ENCODE measurements around the gene FGFRL1.
A peak's percentile ranks its signal among the peaks of the same experiment; 100 is the strongest.

FGFRL1 gene

DNA sequence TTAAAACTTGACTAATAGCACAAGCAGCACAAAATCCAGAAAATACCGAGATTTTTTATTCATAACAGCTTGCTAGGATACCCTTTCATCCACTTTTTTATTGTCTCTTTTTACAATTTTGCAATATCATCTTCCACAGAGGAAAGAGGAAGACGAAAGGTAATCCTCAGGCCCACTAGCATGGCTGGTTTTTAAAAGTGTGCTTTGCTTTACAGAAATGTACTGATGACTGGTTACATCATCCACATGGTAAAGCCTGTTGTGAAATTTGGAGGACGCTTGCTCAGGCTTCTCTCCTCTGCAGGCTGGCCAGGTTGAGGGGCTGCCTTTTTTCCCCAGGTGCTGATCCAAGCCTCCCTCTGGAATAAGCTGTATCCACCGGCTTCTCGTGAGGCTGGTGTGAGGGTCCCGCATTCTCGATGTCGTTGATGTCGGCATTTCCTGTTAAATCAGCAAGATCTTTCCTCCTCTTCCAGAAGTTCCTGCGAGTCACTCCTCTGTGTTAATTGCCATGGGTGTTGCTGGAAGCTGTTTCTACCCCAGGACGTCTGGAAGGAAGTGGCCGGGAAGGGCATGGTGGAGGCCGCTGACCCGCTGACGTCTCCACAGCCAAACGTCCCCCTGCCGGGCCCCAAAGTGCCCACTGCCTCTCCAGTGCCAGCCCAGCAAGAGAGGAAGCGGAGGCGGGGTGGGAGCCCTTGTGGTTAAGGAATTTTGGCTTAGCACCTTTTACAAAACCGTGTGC is 32.3 kb upstream of the FGFRL1 start:
- TF ChIP-seq, protein P1, sequence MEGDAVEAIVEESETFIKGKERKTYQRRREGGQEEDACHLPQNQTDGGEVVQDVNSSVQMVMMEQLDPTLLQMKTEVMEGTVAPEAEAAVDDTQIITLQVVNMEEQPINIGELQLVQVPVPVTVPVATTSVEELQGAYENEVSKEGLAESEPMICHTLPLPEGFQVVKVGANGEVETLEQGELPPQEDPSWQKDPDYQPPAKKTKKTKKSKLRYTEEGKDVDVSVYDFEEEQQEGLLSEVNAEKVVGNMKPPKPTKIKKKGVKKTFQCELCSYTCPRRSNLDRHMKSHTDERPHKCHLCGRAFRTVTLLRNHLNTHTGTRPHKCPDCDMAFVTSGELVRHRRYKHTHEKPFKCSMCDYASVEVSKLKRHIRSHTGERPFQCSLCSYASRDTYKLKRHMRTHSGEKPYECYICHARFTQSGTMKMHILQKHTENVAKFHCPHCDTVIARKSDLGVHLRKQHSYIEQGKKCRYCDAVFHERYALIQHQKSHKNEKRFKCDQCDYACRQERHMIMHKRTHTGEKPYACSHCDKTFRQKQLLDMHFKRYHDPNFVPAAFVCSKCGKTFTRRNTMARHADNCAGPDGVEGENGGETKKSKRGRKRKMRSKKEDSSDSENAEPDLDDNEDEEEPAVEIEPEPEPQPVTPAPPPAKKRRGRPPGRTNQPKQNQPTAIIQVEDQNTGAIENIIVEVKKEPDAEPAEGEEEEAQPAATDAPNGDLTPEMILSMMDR (IDR thresholded peaks at IDR 0.05) = no peak
- Histone ChIP-seq H3K4me3 (no peak overlapping the region), H3K27ac (peak overlapping the region in 1 of 2 donors; percentile 25)
- DNase-seq (ENCODE audit: low spot score) = no peak

DNA sequence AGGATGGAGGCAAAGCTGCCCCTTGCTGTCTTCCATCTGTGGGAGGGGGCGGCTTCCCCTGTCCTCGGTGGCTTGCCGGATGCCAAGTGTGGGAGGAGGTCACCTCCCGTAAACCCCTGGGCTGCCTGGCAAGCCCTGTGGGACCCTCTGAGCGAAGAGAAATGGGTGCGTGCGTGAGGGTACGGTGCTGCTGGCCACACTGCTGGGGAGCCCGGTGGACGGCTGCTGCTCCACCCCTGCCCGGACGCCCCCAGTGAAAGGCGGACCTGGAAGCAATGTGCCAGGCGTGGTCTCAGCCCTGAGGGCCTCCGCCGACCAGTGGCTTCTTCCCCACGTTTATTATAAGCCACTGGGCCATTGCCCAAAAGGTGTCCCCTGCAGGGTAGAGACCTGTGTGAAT is 29.1 kb upstream of the FGFRL1 start:
- no peak overlapping the region for H3K4me3 ChIP-seq

DNA sequence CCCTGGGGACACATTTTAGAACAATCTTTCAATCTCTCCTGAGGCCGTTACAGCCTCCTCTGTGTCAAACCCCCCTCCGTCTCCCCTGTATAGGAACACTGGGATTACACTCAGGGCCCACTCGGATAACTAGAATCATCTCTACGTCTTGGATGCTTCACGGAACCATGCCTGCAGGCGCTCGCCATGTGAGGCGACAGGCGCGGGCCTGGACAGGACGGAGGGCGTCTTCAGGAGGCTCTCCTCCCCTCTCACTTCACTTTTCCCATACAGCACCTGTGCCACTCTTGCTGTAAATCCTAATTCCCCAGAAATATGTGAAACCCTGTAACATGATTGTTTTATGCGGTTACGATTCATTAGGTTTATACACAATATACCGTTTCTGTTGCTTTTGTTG is 28.6 kb upstream of the FGFRL1 start:
- no peak for DNase-seq (ENCODE audit: low spot score)
- TF ChIP-seq, protein P1 (IDR thresholded peaks at IDR 0.05) = no peak
- no peak overlapping the region for H3K4me3 ChIP-seq
- H3K27ac ChIP-seq = no peak overlapping the region

More for the DNA sequence above, 29.1 kb upstream of the FGFRL1 start:
- H3K27ac ChIP-seq = no peak overlapping the region
- no peak for DNase-seq (ENCODE audit: low spot score)
- TF ChIP-seq, protein P1 (IDR thresholded peaks at IDR 0.05) = no peak

DNA sequence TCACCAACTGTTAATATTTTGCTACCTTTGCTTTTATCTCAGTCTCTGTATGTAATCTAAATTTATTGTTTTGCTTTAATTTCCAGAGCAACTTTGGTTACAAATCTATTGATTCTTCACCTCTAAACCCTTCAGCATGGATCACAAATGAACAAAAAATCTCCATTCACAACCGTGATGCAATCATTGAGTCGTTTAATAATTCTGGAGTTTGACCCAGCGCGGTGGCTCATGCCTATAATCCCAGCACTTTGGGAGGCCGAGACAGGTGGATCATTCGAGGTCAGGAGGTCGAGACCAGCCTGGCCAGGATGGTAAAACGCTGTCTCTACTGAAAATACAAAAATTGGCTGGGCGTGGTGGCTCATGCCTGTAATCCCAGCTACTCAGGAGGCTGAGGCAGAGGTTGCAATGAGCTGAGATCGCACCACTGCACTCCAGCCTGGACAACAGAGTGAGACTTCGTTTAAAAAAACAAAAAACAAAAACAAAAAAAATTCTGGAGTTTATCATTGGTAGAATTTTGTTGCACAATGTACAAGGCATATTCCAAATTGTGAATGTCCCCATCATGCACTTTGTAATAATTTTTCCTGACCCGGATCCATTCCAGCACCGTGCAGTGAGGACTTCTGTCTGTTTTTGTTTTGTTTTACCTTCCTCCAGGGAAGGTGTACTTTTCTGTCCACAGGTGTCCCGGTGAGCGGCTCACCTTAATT is 26.9 kb upstream of the FGFRL1 start:
- Histone ChIP-seq H3K4me3 (peak overlapping the region; percentile 48), H3K27ac (no peak overlapping the region)
- DNase-seq (ENCODE audit: low spot score) = no peak
- TF ChIP-seq, protein P1 (IDR thresholded peaks at IDR 0.05) = no peak

DNA sequence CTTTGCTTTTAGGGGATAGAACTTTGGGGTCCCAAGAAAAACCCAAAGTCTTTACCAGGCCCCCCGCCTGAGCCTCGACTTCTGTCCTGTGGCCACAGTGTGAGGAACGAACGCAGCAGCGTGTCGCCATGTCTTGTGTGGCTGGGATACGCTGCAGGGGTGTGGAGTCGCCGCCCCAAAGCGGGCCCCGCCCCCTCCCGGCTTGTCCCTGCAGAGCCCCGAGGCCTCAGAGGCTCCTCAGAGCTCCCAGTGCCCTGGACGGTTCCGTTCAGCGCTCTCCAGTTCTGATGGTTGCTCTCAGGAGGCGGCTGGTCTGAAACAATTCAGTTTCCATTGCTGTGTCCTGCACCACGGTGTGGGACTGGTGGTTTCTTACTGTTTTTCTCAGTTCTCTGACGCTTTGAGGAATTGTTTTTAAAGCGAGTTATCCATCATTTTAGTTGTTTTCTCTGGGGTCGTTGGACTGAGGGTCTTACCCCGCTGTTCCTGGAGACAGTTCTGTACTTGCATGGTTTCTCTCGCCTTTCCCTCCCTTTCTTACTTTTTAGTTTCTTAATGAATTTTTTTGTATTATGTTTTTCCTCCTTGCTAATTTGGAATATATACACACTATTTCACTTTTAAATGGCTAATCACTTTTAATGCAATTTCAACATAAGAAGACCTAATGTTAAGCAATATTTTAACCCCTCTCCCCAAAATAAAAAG is 26.1 kb upstream of the FGFRL1 start:
- TF ChIP-seq, protein P1 (IDR thresholded peaks at IDR 0.05) = no peak
- H3K27ac ChIP-seq = no peak overlapping the region
- H3K4me3 ChIP-seq = peak overlapping the region; percentile 48
- no peak for DNase-seq (ENCODE audit: low spot score)

DNA sequence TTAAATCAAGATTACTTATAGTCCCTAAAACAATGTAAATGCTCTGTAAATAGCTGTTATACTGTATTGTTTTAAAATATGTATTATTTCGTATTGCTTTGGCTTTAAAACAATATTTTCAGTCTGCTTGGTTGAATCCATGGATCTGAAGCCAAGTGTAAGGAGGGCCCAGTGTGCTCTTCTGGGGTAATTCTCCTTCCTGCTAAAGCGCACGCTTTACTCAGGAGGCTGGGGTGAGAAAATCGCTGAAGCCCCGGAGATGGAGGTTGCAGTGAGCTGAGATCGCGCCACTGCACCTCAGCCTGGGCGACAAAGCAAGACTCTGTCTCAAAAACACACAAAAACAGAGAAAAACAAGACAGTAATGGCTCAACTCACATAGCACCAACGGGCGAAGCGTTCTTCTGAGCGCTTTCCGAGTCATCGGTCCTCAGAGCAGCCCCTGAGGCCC is 25.0 kb upstream of the FGFRL1 start:
- peak overlapping the region; percentile 11 to 75 for H3K27ac ChIP-seq
- peak overlapping the region; percentile 81 for H3K4me3 ChIP-seq
- no peak for DNase-seq (ENCODE audit: low spot score)
- TF ChIP-seq, protein P1 (IDR thresholded peaks at IDR 0.05) = no peak

Data from coronary artery (tissue), 2 donors.